Suprapubic skin (tissue), 4 donors: ENCODE results near the gene GTF2IRD1.

Source experiments
- POLR2A ChIP-seq, 2 donors: fragments of 450-650 bp; IDR thresholded peaks; one replicate each; pipeline ENCODE4 v1.6.1; 2017; ENCODE audit warnings: antibody characterized with exemption in 2 of 2, mild to moderate bottlenecking in 2 of 2, moderate library complexity in 2 of 2
- POLR2AphosphoS5 ChIP-seq, 3 donors: sonication (generic); formaldehyde crosslinking; IDR thresholded peaks; one replicate each; pipeline ENCODE4 v1.6.1; 2017; ENCODE audit warnings: antibody characterized with exemption in 3 of 3
- TF ChIP-seq, protein P1 (sequence below), 2 donors: fragments of 200-600 bp in 1 of 2; fragments of 450-650 bp in 1 of 2; sonication (generic) in 1 of 2; IDR thresholded peaks; one replicate each; pipeline ENCODE4 v1.5.1; 2016 to 2019; ENCODE audit warnings: antibody characterized with exemption in 2 of 2, mild to moderate bottlenecking in 1 of 2, moderate library complexity in 1 of 2

DNA sequence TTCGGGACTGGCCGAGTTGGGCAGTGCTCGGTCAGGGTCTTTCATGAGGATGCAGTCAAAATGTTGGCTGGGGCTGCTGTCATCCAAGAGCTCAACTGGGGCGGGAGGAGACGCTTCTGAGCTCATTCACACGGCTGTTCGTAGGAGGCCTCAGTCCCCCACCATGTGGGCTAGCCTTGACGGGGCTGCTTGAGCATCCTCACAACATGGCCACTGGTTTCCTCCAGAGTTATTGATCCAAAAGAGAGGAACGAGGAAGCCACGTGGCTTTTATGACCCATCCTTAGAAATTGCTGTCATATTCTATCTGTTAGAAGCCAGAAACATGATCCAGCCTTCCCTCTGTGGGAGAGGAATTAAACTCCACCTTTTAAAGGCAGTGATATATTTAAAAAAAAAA lies 68.1 kb downstream of the GTF2IRD1 start:
- TF ChIP-seq, protein P1, sequence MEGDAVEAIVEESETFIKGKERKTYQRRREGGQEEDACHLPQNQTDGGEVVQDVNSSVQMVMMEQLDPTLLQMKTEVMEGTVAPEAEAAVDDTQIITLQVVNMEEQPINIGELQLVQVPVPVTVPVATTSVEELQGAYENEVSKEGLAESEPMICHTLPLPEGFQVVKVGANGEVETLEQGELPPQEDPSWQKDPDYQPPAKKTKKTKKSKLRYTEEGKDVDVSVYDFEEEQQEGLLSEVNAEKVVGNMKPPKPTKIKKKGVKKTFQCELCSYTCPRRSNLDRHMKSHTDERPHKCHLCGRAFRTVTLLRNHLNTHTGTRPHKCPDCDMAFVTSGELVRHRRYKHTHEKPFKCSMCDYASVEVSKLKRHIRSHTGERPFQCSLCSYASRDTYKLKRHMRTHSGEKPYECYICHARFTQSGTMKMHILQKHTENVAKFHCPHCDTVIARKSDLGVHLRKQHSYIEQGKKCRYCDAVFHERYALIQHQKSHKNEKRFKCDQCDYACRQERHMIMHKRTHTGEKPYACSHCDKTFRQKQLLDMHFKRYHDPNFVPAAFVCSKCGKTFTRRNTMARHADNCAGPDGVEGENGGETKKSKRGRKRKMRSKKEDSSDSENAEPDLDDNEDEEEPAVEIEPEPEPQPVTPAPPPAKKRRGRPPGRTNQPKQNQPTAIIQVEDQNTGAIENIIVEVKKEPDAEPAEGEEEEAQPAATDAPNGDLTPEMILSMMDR (IDR thresholded peaks at IDR 0.05): no peak
- TF ChIP-seq POLR2A (IDR thresholded peaks at IDR 0.05): no peak
- no peak for TF ChIP-seq POLR2AphosphoS5 (IDR thresholded peaks at IDR 0.05)
